ENCODE results near the gene RSRP1.
"Not testable (repeated sequence)": the region's sequence is repeated elsewhere in the genome, so short reads cannot be mapped to it uniquely, and the experiment has no call there.

RSRP1 gene

DNA sequence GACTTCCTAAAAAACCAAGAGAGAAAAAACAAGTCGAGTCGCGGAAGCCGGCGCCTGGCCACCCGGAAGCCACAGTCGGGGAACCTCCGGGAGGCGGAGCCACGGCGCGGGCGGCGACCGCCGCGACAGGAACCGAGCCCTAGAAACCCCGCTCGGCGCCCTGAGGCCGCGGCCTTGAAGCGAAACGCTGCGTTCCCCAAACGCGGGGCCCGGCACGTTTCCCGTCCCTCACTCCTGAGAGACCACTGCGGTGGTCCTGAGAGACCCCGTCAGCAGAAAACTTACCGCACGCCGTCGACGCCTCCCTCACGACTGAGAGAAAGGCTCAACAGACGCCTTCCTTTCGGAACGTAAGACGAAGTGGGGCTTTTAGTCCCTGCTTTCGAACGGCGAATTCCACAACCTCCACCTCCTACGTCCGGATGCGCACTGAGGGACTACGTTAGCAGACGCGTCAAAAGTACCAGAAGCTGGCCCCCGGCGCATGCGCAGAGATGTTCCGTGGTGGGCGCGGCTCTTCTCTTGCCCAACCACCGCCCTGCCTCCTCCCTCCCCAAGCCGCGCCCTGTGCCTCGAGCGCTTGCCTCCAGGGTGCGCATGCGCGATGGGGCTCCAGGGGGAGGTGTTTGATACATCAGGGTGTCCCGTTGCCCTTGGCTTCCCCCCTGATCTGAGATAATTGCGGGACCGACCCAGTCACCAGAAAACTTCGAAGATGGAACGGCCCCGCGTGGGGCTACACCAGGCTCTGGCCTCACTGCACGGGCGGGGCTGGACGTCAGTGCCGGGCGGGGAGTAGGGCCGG, at the start of gene RSRP1:
Gene RSRP1, minus strand, starts transcription at position 431 of the 805 bp plus-strand sequence. CDS start 491 bp downstream, outside the sequence.
- peak; percentile 99 to 100 for DNase-seq (ENCODE audit: low read depth in 1 of 2, low spot score in 1 of 2)

GRCh38 chr1:25296501-25296900, 49.2 kb upstream of the RSRP1 start:
- not testable (repeated sequence) for DNase-seq (ENCODE audit: low read depth in 1 of 2, low spot score in 1 of 2)

DNA sequence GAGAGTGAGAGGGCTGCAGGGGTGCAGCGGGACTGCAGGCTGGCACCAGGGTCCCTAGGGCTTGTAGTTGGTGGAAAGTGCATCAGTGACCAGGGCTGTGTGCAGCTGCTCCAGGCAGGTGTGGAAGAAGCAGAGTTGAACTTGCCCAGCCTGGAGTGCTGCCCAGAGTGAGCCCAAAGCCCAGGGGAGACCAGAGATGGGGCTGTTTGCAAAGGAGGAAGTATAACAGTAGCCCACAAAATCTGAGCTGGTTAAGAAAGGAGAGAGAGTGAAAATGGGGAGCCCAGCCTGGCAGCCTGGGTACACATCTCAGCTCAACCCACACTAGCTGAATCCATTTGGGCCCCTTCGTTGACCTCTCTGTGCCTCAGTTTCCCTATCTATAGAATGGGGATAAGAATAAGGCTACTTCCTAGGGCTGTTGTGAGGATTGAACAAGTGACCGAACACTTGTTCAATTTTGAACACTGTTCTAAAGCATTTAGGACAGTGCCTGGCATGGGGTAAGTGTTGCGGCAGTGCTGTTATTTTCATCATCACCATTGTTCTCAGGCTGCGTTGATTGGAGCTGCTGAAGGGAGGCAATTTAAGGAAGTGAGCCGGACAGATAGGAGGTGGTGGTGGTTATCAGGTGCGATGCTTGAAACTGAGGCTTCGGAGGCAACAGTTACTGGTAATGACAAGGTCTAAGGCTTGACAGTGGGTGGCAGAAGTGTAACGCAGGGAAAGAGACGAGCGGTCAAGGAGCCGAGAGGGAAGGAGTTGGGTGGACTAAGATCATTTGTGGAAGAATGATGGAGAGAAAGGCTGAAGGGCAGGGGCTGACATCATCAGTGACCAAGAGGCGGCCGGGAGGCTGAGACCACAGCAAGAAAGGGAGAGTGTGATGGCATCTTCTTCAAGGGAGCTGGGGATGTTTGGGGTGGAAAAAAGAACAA, 47.9 kb upstream of the RSRP1 start:
- not testable (repeated sequence) for DNase-seq (ENCODE audit: low read depth in 1 of 2, low spot score in 1 of 2)

GRCh38 chr1:25293426-25293825, 46.2 kb upstream of the RSRP1 start:
- DNase-seq (ENCODE audit: low read depth in 1 of 2, low spot score in 1 of 2): not testable (repeated sequence)

DNA sequence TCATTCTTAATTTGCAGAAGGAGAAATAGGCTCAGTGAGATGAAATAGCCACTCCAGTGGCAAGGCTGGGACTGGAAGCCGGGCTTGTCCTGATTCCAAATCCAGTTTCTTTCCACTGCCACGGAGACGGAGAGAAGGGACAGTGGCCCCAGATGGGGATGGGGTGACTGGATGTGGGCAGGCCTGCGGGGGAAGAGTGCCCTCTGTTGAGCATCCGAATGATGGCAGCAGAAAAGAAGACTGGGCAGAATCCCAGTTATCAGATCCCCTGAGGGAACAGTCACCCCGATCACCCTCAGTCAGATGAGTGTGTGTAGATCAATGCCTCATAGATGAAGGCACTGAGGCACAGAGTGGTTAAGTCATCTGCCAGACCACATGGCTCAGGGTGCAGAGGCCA, 42.8 kb upstream of the RSRP1 start:
- not testable (repeated sequence) for DNase-seq (ENCODE audit: low read depth in 1 of 2, low spot score in 1 of 2)

DNA sequence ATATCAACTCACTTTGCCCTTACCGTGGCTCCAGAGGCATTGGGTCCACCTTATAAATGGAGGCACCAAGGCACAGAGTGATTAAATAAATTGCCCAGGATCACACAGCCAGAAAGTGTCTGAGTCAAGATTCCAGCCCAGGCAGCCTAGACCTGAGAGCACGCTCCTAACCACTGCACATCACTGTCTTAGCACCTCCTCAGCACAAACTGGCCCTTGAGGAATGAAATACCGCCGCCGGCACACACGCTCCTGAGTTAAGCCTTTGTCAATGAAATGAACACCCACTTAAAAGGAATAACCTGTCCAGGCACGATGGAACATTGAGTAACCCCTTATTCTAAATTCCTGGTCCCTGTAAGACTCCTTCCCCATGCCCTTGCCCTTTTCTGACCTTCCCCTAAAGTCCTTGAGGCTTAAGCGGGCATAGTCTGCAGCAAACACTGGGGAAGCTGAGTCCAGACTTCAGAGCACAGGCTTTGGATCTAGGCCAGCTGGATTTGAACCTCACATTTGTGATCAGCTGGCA, 41.4 kb upstream of the RSRP1 start:
- not testable (repeated sequence) for DNase-seq (ENCODE audit: low read depth in 1 of 2, low spot score in 1 of 2)

DNA sequence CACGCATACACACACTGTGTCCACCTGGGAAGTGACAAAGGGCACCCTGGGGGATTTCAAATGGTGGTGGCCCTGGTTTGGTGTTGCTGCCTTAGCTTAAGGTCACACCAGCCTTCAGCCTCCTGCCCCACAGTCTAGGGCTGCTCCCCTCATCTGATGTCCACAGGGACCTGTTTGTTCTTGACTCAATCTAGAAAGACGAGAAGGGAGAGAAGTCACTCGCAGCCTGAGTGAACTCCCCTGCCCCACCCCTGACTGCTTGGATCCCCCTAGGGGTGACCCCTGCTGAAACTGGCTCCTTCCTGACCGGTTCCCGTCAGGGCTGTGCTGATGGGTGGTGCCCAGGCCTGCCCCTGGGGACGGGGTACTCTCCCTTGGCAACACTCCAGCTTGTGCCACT, 39.9 kb upstream of the RSRP1 start:
- DNase-seq (ENCODE audit: low read depth in 1 of 2, low spot score in 1 of 2): not testable (repeated sequence)

DNA sequence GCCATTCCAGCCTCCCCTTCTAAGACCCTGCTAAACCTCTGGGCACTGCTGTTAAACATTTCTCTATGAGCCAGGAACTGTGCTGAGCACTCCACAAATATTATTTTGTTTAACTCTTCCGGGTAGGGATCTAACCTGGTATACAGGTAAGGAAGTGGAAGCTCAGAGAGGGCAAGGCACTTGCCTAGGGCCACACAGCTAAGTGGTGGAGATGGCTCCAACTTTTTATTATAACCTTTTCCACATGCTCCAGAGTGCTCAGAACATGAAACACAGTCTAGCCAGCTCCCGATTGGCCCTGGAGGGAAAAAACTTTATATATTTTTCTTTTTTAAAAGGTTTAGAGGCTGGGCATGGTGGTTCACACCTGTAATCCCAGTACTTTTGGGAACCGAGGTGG, 38.6 kb upstream of the RSRP1 start:
- DNase-seq (ENCODE audit: low read depth in 1 of 2, low spot score in 1 of 2): not testable (repeated sequence)

GRCh38 chr1:25279693-25280111, 32.4 kb upstream of the RSRP1 start:
- DNase-seq (ENCODE audit: low read depth in 1 of 2, low spot score in 1 of 2): not testable (repeated sequence)

- not testable (repeated sequence) for DNase-seq (ENCODE audit: low read depth in 1 of 2, low spot score in 1 of 2)
Observed at GRCh38 chr1:25278790-25279189, 31.5 kb upstream of the RSRP1 start.

GRCh38 chr1:25278358-25278757, 31.1 kb upstream of the RSRP1 start:
- DNase-seq (ENCODE audit: low read depth in 1 of 2, low spot score in 1 of 2): not testable (repeated sequence)

GRCh38 chr1:25277295-25277694, 30.0 kb upstream of the RSRP1 start:
- DNase-seq (ENCODE audit: low read depth in 1 of 2, low spot score in 1 of 2): not testable (repeated sequence)

DNA sequence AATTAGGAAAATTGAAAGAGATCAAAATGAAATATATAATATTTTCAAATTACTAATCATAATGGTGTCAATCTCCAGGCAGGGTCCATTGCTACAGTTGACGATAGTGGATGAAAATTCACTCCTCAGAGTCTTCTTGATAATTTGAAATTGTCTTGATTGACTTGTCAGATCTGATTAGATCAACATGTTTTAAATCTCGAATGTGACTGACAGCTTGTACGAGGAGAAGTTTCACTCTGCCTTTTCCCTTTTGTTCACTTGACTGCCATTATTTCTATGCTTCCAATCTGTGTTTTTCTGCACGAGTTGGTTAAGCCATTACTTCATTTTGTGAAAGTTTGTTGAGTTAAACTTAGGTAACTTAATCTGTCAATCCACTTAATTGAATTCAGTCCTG, 28.4 kb upstream of the RSRP1 start:
- DNase-seq (ENCODE audit: low read depth in 1 of 2, low spot score in 1 of 2): not testable (repeated sequence)

DNA sequence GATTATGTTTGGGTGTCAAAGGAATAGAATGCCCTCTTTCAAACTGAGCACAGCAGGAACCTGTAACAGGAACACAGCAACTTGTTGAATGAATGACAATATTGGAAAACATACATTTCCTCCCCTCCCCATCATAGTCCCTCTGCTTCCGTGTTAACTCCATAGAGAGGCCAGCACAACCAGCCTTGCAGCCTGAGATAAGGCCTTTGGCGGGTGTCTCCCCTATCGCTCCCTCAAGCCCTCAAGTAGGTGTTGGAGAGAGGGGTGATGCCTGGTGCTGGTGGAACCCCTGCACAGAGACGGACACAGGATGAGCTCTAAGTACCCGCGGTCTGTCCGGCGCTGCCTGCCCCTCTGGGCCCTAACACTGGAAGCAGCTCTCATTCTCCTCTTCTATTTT, 25.0 kb upstream of the RSRP1 start, which contains the start of gene RHD:
Gene RHD, plus strand, starts transcription at position 272 of the 400 bp plus-strand sequence. Its CDS starts 39 bp downstream, at position 311.
- DNase-seq (ENCODE audit: low read depth in 1 of 2, low spot score in 1 of 2): not testable (repeated sequence)

- not testable (repeated sequence) for DNase-seq (ENCODE audit: low read depth in 1 of 2, low spot score in 1 of 2)
Observed at GRCh38 chr1:25268143-25268760, 21.0 kb upstream of the RSRP1 start.

DNA sequence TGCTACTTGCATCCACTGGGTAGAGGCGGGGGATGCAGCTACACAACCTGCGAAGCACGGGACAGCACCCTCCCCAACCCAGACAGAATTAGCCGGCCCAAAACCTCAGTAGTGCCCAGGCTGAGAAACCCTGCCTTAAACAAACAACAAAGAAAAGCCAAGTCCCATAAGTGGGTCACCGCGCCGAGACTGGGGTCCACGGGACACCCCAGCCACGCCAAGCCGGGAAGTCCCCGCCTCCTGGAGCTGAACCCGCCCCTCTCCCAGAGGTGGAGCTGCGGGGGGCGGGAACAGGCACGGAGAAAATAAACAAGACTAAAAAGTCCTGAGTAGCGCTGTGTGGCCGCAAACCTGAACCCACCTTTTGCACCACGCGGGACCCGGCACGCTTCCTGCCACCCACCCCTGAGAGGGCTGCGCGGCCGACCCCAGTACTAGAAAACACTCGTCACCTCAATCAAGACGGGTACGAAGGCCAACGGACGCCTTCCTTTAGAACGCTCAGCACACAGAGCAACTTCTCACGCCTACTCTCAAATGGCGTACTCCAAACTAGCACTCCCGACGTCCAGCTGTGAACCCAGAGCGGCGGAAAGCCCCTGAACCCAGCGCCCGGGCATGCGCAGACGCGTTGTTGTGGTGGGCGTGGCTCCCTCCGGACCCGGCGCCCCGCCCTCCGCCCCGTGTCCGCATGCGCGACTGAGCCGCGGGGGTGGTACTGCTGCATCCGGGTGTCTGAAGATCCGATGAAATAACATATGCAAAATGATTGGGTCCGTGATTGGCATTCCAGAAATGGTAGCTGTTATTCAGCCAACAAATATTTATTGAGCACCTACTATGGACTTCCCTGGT, 20.3 kb upstream of the RSRP1 start:
- peak; percentile 65 to 88 for DNase-seq (ENCODE audit: low read depth in 1 of 2, low spot score in 1 of 2)

DNA sequence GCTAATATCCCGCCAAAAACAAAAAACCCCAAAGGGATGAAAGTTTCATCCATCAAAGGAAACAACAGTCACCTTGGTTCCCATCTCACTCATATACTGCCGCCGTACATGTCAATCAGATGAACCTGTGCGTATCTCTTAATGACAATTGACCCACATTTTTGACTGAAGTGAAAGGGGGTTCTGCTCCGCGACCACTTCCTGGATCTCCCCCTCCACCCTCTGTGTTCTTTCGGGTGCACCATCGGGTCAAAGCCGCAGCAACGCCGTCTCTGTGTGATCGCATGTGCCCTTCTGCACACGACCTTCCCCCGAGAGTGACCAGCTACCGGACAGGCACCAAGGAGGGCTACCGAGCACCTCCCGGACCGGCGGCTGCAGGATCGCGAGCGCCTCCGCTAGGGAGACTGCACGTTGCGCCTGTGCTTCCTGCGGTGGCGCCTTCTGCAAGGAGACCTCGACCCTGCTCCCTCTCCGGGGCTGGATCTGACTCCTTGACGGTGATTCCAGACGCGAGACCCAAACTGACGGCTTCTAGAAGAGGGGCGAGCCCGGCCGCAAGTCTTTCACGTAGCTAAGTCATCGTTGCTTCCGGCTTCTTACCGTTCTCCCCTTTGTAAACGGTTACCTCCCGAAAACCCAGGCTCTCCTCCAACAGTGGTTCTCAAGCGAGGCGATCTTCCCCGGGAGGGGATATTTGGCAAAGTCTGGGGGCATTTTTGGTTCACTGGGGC, 19.5 kb upstream of the RSRP1 start:
- DNase-seq (ENCODE audit: low read depth in 1 of 2, low spot score in 1 of 2): not testable (repeated sequence)

- not testable (repeated sequence) for DNase-seq (ENCODE audit: low read depth in 1 of 2, low spot score in 1 of 2)
Observed at GRCh38 chr1:25260336-25260735, 13.1 kb upstream of the RSRP1 start.

GRCh38 chr1:25259813-25260212, 12.6 kb upstream of the RSRP1 start:
- not testable (repeated sequence) for DNase-seq (ENCODE audit: low read depth in 1 of 2, low spot score in 1 of 2)
